Left lung (tissue), 10 donors: ENCODE data around the gene ACOX3. TPM values are rescaled to one million over a fixed set of nuclear protein-coding genes. Genes with fewer than 3 reads are reported as not detected.
A peak's percentile ranks its signal among the peaks of the same experiment; 100 is the strongest.

Experiments used
- ATAC-seq: fragments of 200-7000 bp; cut with Tn5 transposase; one replicate; pipeline ENCODE4 v1.9.1; 2020; ENCODE audit warnings: moderate library complexity
- DNase-seq, 4 donors: peaks; one replicate each; pipeline ENCODE4 v3.0.0-alpha.2; 2013 to 2020
- H3K27ac ChIP-seq, 2 donors: fragments of 200-600 bp; sonication (generic) in 1 of 2; one replicate each; pipeline versions ENCODE4 v1.5.0 to v1.8.0; 2020 to 2021
- H3K27me3 ChIP-seq, 2 donors: fragments of 200-600 bp; sonication (generic) in 1 of 2; one replicate each; pipeline versions ENCODE4 v1.5.0 to v1.8.0; 2020 to 2021
- H3K36me3 ChIP-seq, 2 donors: fragments of 200-600 bp; sonication (generic) in 1 of 2; one replicate each; pipeline versions ENCODE4 v1.5.0 to v1.8.0; 2020 to 2021
- H3K4me1 ChIP-seq, 2 donors: fragments of 200-600 bp; one replicate each; pipeline ENCODE4 v1.8.0; 2021
- H3K4me3 ChIP-seq, 2 donors: fragments of 200-600 bp; sonication (generic) in 1 of 2; one replicate each; pipeline versions ENCODE4 v1.5.0 to v1.8.0; 2020 to 2021; ENCODE audit warnings: mild to moderate bottlenecking in 1 of 2
- H3K9me3 ChIP-seq, 2 donors: fragments of 200-600 bp; sonication (generic) in 1 of 2; one replicate each; pipeline versions ENCODE4 v1.5.0 to v1.8.0; 2020 to 2021
- CTCF ChIP-seq, 2 donors: fragments of 200-600 bp; sonication (generic) in 1 of 2; IDR thresholded peaks; one replicate each; pipeline versions ENCODE4 v1.5.0 to v1.8.0; 2021; ENCODE audit warnings: antibody characterized with exemption in 2 of 2
- intact Hi-C, 2 donors: fragments of 100-400 bp; cut with DNase I; formaldehyde crosslinking; loops; one replicate each; pipeline versions ENCODE4 v1.11.2 to v1.14.2; 2022
- polyA plus RNA-seq, 6 donors: library from polyadenylated mRNA; unstranded; fragments of 120-200 nt; gene quantifications; one replicate each; pipeline ENCODE4 v1.2.1, GENCODE V29; 2013; ENCODE audit not compliant: insufficient read length in 6 of 6
- total RNA-seq, 2 donors: library from RNA; stranded (reverse); fragmentation: NEBNext Ultra II Directional; extraction: Animal tissue kit (Norgen Biotek cat#: 25700); gene quantifications; one replicate each; pipeline ENCODE4 v1.2.1, GENCODE V29; 2021
- donor health status: DM: no; HTN: yes; CAD: no.
- donor health status: DM: no; HTN: no; CAD: no.

Gene ACOX3
- total and polyA plus RNA-seq, 8 donors = 19.9 to 31.7 (median 23.4) TPM

- H3K27me3 ChIP-seq = no peaks in the 10 kb centered on the region
- intact Hi-C loops = no loop called here
- H3K36me3 ChIP-seq = peaks cover 0 to 25% of the 10 kb centered on the region in 2 donors
- TF ChIP-seq CTCF (IDR thresholded peaks at IDR 0.05) = no peak
- peaks cover 0 to 17% of the 10 kb centered on the region in 2 donors for H3K4me1 ChIP-seq
- no peak overlapping the region for H3K4me3 ChIP-seq
- no peak for DNase-seq
- H3K27ac ChIP-seq = peak overlapping the region in 1 of 2 donors; percentile 54
- ATAC-seq = peak; percentile 88
- no peaks in the 10 kb centered on the region for H3K9me3 ChIP-seq
These were observed 21.1 kb downstream of the ACOX3 start for GRCh38 chr4:8419222-8420041.

DNA sequence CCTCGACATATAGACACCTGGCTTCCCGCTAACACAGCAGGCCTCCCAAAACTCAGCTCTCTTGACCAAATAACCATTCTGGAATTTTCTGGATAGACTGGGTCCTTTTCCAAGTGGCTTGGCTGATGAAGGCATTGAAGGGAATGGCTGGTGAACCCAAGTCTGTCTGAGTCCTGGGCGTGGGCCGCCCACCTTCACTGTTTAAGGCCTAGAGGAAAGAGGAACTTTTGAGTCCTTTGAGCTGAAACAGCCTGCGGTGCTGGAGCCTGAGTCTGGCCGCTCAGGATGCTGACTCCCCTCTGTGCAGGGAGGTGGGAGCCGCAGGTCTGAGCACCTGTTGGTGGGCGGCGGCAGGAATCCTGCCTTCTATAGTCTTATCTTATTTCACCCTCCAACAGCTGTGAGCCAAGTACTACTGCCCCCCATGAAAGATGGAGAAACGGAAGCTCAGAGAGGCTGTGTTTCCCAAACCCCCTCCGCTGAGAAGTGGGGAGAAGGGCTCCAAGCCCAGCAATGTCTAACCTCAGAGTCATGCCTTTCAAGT lies 23.4 kb downstream of the ACOX3 start:
- intact Hi-C loops = no loop called here
- TF ChIP-seq CTCF (IDR thresholded peaks at IDR 0.05) = no peak
- Histone ChIP-seq H3K36me3 (peaks cover 0 to 35% of the 10 kb centered on the region in 2 donors), H3K4me3 (no peak overlapping the region), H3K27me3 (no peaks in the 10 kb centered on the region), H3K27ac (no peak overlapping the region), H3K4me1 (peaks cover 0 to 17% of the 10 kb centered on the region in 2 donors), H3K9me3 (no peaks in the 10 kb centered on the region)
- DNase-seq = no peak
- no peak for ATAC-seq

DNA sequence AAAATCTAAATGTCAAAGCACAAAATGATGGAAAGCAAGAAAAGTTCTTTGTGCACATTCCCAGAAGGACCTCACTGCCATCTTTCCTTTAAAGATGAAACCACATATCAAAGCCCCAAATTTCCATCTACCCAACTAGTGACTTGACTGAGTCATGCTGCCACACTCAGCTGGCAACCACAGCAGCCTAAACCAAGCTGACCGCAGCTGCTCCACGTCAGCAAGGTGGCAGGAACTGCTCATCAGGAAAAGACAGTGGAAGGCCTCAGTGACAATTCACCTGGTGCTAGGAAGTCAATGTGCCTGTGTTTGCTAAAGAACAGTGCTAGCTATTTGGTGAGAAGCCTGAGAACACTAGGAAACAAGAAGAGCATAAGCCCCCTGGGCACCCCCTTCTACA lies 26.1 kb downstream of the ACOX3 start:
- no peak overlapping the region for H3K4me3 ChIP-seq
- peaks cover 0 to 9% of the 10 kb centered on the region in 2 donors for H3K4me1 ChIP-seq
- no peaks in the 10 kb centered on the region for H3K9me3 ChIP-seq
- no peak for TF ChIP-seq CTCF (IDR thresholded peaks at IDR 0.05)
- ATAC-seq = no peak
- H3K36me3 ChIP-seq = peaks cover 0 to 56% of the 10 kb centered on the region in 2 donors
- no peak overlapping the region for H3K27ac ChIP-seq
- DNase-seq = no peak
- no peaks in the 10 kb centered on the region for H3K27me3 ChIP-seq
- intact Hi-C loops = no loop called here

DNA sequence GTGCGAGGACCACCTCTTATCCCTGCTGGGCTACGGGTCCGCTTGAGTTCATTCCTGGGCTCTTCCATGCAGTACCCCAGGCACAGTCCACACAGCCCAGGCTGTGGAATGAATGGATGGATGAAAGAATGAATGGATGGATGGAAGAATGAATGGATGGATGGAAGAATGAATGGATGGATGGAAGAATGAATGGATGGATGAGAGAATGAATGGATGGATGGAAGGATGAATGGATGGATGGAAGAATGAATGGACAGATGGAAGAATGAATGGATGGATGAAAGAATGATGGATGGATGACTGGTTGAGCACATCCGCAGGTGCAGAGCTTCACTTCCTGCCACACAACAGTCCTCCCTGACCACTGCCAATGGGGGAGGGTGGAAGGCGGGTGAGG lies 28.2 kb downstream of the ACOX3 start:
- intact Hi-C loops = no loop called here
- H3K9me3 ChIP-seq = no peaks in the 10 kb centered on the region
- H3K36me3 ChIP-seq = peaks cover 0 to 77% of the 10 kb centered on the region in 2 donors

More for the DNA sequence above, 28.2 kb downstream of the ACOX3 start:
- ATAC-seq = no peak
- TF ChIP-seq CTCF (IDR thresholded peaks at IDR 0.05) = no peak
- H3K27me3 ChIP-seq = no peaks in the 10 kb centered on the region
- DNase-seq = no peak
- no peaks in the 10 kb centered on the region for H3K4me1 ChIP-seq
- no peak overlapping the region for H3K27ac ChIP-seq
- H3K4me3 ChIP-seq = no peak overlapping the region
